Kidney epithelial cell (primary cell): ENCODE results near the gene NECAB3. TPM values are rescaled to one million over a fixed set of nuclear protein-coding genes. Genes with fewer than 3 reads are reported as not detected.
A peak's percentile ranks its signal among the peaks of the same experiment; 100 is the strongest.

Source experiments
- DNase-seq: peaks from one replicate; pipeline ENCODE4 v3.0.0-alpha.2; 2010; ENCODE audit warnings: low read depth
- H3K27me3 ChIP-seq: 2 replicates; pipeline ENCODE4 v1.6.0; 2011; ENCODE audit warnings: low read length; ENCODE audit not compliant: control insufficient read depth, insufficient read depth
- H3K36me3 ChIP-seq: 2 replicates; pipeline ENCODE4 v1.5.1; 2011; ENCODE audit warnings: low read length; ENCODE audit not compliant: control insufficient read depth, insufficient read depth
- H3K4me3 ChIP-seq: 2 replicates; pipeline ENCODE4 v1.5.1; 2011; ENCODE audit warnings: low read depth, mild to moderate bottlenecking, control low read depth, low read length
- total RNA-seq: library from RNA; depleted of rRNA; stranded (reverse); fragments of >200 nt; gene quantifications from 2 replicates; pipeline ENCODE4 v1.2.3, GENCODE V29; 2015
- TF ChIP-seq, protein P1 (sequence below): IDR thresholded peaks from 2 replicates; pipeline ENCODE4 v1.5.1; 2011; ENCODE audit warnings: mild to moderate bottlenecking, moderate library complexity, low read length, control low read depth, inconsistent platforms; ENCODE audit not compliant: insufficient read depth, poor library complexity, severe bottlenecking

The NECAB3 gene
- total RNA-seq, 1 donor from 2014 or later, result 17.5 TPM

GRCh38 chr20:33663161-33664084, 10.8 kb downstream of the NECAB3 start:
- H3K36me3 ChIP-seq, result no peaks in the 10 kb centered on the region
- H3K27me3 ChIP-seq, result no peaks in the 10 kb centered on the region
- TF ChIP-seq, protein P1, sequence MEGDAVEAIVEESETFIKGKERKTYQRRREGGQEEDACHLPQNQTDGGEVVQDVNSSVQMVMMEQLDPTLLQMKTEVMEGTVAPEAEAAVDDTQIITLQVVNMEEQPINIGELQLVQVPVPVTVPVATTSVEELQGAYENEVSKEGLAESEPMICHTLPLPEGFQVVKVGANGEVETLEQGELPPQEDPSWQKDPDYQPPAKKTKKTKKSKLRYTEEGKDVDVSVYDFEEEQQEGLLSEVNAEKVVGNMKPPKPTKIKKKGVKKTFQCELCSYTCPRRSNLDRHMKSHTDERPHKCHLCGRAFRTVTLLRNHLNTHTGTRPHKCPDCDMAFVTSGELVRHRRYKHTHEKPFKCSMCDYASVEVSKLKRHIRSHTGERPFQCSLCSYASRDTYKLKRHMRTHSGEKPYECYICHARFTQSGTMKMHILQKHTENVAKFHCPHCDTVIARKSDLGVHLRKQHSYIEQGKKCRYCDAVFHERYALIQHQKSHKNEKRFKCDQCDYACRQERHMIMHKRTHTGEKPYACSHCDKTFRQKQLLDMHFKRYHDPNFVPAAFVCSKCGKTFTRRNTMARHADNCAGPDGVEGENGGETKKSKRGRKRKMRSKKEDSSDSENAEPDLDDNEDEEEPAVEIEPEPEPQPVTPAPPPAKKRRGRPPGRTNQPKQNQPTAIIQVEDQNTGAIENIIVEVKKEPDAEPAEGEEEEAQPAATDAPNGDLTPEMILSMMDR, result no peak
- H3K4me3 ChIP-seq, result peak overlapping the region; percentile 82
- no peak for DNase-seq

GRCh38 chr20:33662172-33662571, 12.1 kb downstream of the NECAB3 start, which contains the start of gene C20orf144:
Gene C20orf144 (plus strand): TSS chr20:33662327. CDS start chr20:33662346, 19 bp downstream.
- Histone ChIP-seq H3K4me3 (peak within 1 kb of the TSS; percentile 82), H3K27me3 (no peaks in the 10 kb centered on the region), H3K36me3 (no peaks in the 10 kb centered on the region)
- TF ChIP-seq, protein P1, result no peak
- DNase-seq, result no peak

DNA sequence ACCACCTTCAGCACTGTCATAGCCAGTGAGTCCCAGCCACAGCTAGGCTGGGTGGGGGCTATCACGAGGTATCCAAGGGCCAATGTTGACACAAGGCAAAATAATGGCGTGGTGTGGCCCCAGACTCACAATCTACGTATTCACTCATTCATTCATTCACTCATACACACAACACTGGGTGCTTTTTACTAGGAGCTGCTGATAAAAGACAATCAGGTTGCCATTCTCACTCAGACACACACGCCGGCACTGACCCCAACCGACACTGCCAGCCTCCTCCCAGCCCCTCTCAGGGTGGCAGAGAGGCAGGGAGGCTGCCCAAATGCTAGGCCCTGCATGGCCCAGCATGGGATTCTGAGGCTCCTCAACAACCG, 13.6 kb downstream of the NECAB3 start:
- DNase-seq, result no peak
- no peaks in the 10 kb centered on the region for H3K36me3 ChIP-seq
- no peak overlapping the region for H3K4me3 ChIP-seq
- no peaks in the 10 kb centered on the region for H3K27me3 ChIP-seq
- TF ChIP-seq, protein P1, result no peak

DNA sequence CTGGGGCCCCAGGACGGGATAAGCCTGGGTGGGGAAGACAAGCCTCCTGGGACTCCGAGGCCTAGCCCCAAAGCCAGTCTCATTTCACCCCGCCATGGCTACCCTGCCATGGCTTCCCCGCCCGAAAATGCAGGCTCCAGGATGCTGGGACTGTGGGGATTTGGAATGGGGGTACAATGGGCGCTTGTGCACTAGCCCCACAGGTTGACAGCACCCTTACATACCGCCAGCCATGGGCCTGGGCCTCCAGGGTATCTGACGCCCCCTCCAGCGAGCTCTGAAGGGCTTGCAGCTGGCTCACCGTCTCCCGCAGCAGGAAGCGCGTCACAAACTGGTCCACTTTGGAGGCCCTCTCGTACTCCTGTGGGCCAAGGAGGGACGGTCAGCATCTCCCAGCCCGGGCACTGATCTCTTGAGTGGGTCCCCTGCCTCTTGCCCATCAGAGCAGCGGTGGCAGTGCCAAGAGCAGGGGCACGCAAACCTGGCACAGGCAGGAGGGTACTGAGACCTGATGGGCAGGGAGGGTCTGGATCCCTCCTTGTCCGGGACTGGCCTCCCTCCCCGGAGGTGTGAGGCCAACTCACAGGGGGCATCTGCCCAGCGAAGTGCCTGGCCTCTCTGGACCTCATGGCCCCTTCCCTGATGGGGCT, 14.1 kb downstream of the NECAB3 start:
- Histone ChIP-seq H3K27me3 (no peaks in the 10 kb centered on the region), H3K36me3 (no peaks in the 10 kb centered on the region), H3K4me3 (no peak overlapping the region)
- no peak for DNase-seq
- TF ChIP-seq, protein P1, result no peak

- H3K4me3 ChIP-seq, result no peak overlapping the region
- H3K36me3 ChIP-seq, result no peaks in the 10 kb centered on the region
- TF ChIP-seq, protein P1, result no peak
- DNase-seq, result no peak
- H3K27me3 ChIP-seq, result peaks cover 3% of the 10 kb centered on the region
Measured at GRCh38 chr20:33659341-33660034, 14.7 kb downstream of the NECAB3 start.
